A549 (cell line): Measurements from ENCODE around the gene ERN1. TPM values are rescaled to one million over a fixed set of nuclear protein-coding genes. Genes with fewer than 3 reads are reported as not detected.
"Not testable (repeated sequence)": the region's sequence is repeated elsewhere in the genome, so short reads cannot be mapped to it uniquely, and the experiment has no call there.

Experiments used
- ATAC-seq, 2 experiments: fragments of 200-7000 bp in 1 of 2; fragments of >200 bp in 1 of 2; cut with Nextera tagmentation in 1 of 2; cut with Tn5 transposase in 1 of 2; 3 replicates each; pipeline versions ENCODE4 v1.8.0 to v1.9.1; 2018 to 2020; ENCODE audit warnings: mild to moderate bottlenecking in 1 of 2, moderate library complexity in 1 of 2
- CTCF ChIA-PET: fragments of 300-600 bp; sonication (Branson Sonifier 250); formaldehyde crosslinking; extraction: SDS; loops from one replicate; lab custom pipeline; 2021; ENCODE audit warnings: antibody characterized with exemption, inconsistent platforms; lab: Yijun Ruan, JAX
- POLR2A ChIA-PET: fragments of 350-600 bp; formaldehyde crosslinking; extraction: SDS; loops from one replicate; lab custom pipeline; 2021; ENCODE audit warnings: antibody characterized with exemption, inconsistent platforms; lab: Yijun Ruan, JAX
- DNase-seq, 2 experiments: peaks; one replicate each; pipeline versions ENCODE4 v3.0.0 to v3.0.0-alpha.2; 2011 to 2016; ENCODE audit warnings: low read depth in 1 of 2, low spot score in 1 of 2
- FAIRE-seq: peaks from 2 replicates; lab custom pipeline; 2011; peaks lifted over from hg19 to GRCh38; lab: Jason Lieb, UNC
- H3K27ac ChIP-seq, 2 experiments: fragments of >200 bp; sonication (Bioruptor Twin); formaldehyde crosslinking; 3 replicates each; pipeline ENCODE4 v1.5.1; 2016 to 2017
- H3K4me1 ChIP-seq: fragments of >200 bp; sonication (Bioruptor Twin); formaldehyde crosslinking; 3 replicates; pipeline ENCODE4 v1.6.1; 2016
- H3K4me2 ChIP-seq: fragments of >200 bp; sonication (Bioruptor Twin); formaldehyde crosslinking; 3 replicates; pipeline ENCODE4 v1.6.1; 2016
- H3K4me3 ChIP-seq: fragments of >200 bp; sonication (Bioruptor Twin); formaldehyde crosslinking; 3 replicates; pipeline ENCODE4 v1.5.1; 2016
- H3K9me3 ChIP-seq: fragments of >200 bp; sonication (Bioruptor Twin); formaldehyde crosslinking; 3 replicates; pipeline ENCODE4 v1.6.1; 2016
- BHLHE40 ChIP-seq: IDR thresholded peaks from 2 replicates; pipeline ENCODE4 v1.6.1; 2012; ENCODE audit warnings: low read depth, low read length, inconsistent platforms
- CBX2 ChIP-seq: fragments of 200-600 bp; sonication (generic); IDR thresholded peaks from 2 replicates; pipeline ENCODE4 v1.6.1; 2016; ENCODE audit warnings: low read depth, mild to moderate bottlenecking, borderline replicate concordance
- CEBPB ChIP-seq, 2 experiments: fragments of >200 bp in 1 of 2; sonication (Bioruptor Twin) in 1 of 2; formaldehyde crosslinking in 1 of 2; IDR thresholded peaks; 2 replicates each; pipeline ENCODE4 v1.6.1; 2012 to 2016
- CHD4 ChIP-seq: fragments of 200-600 bp; sonication (generic); IDR thresholded peaks from 2 replicates; pipeline ENCODE4 v1.6.1; 2016; ENCODE audit warnings: antibody characterized with exemption, mild to moderate bottlenecking, borderline replicate concordance
- GATA3 ChIP-seq: IDR thresholded peaks from 2 replicates; pipeline ENCODE4 v1.6.1; 2012; ENCODE audit warnings: borderline replicate concordance
- HOXA7 ChIP-seq: fragments of 250-450 bp; sonication (Bioruptor Pico); IDR thresholded peaks from 2 replicates; pipeline ENCODE4 v1.5.0; 2020; ENCODE audit warnings: mild to moderate bottlenecking, moderate library complexity
- JUN ChIP-seq, 2 experiments: fragments of >200 bp; sonication (Bioruptor Twin); formaldehyde crosslinking; IDR thresholded peaks; 2 replicates in 1 of 2; 3 replicates in 1 of 2; pipeline ENCODE4 v1.6.1; 2016 to 2017
- JUNB ChIP-seq: fragments of >200 bp; sonication (Bioruptor Twin); formaldehyde crosslinking; IDR thresholded peaks from 2 replicates; pipeline ENCODE4 v1.6.1; 2016
- KDM5A ChIP-seq: fragments of 200-600 bp; sonication (generic); IDR thresholded peaks from 2 replicates; pipeline ENCODE4 v1.6.1; 2016; ENCODE audit warnings: antibody characterized with exemption, mild to moderate bottlenecking
- MAFK ChIP-seq: fragments of 450-650 bp; IDR thresholded peaks from 2 replicates; pipeline ENCODE4 v1.6.1; 2014; ENCODE audit not compliant: partially characterized antibody
- MAZ ChIP-seq: fragments of 150-350 bp; IDR thresholded peaks from 2 replicates; pipeline ENCODE4 v1.6.1; 2014; ENCODE audit warnings: antibody characterized with exemption, low read depth, low read length, borderline replicate concordance
- MYC ChIP-seq: IDR thresholded peaks from 2 replicates; pipeline ENCODE4 v1.6.1; 2012; ENCODE audit warnings: mild to moderate bottlenecking, inconsistent platforms, low read length, improper control_type of control experiment, borderline replicate concordance
- NFE2L2 ChIP-seq: fragments of 150-350 bp; conservative IDR thresholded peaks from 2 replicates; pipeline ENCODE4 v1.6.1; 2014; ENCODE audit warnings: low read length
- PHF8 ChIP-seq: fragments of 200-600 bp; sonication (generic); IDR thresholded peaks from 2 replicates; pipeline ENCODE4 v1.6.1; 2016; ENCODE audit warnings: low read depth, mild to moderate bottlenecking, antibody characterized with exemption, moderate library complexity, borderline replicate concordance
- POLR2AphosphoS2 ChIP-seq: conservative IDR thresholded peaks from 2 replicates; pipeline ENCODE4 v1.6.1; 2012; ENCODE audit warnings: low read length, improper control_type of control experiment, inconsistent platforms
- RAD21 ChIP-seq, 2 experiments: fragments of >200 bp in 1 of 2; sonication (Bioruptor Twin) in 1 of 2; formaldehyde crosslinking in 1 of 2; IDR thresholded peaks in 1 of 2; conservative IDR thresholded peaks in 1 of 2; 2 replicates in 1 of 2; 3 replicates in 1 of 2; pipeline ENCODE4 v1.6.1; 2012 to 2018; ENCODE audit warnings: inconsistent platforms in 1 of 2
- REST ChIP-seq: fragments of 200-600 bp; sonication (generic); IDR thresholded peaks from 2 replicates; pipeline ENCODE4 v1.6.1; 2016; ENCODE audit warnings: antibody characterized with exemption, mild to moderate bottlenecking, moderate library complexity
- SREBF2 ChIP-seq: fragments of 450-650 bp; IDR thresholded peaks from 2 replicates; pipeline ENCODE4 v1.6.1; 2014; ENCODE audit warnings: mild to moderate bottlenecking, moderate library complexity
- ZC3H11A ChIP-seq: fragments of 450-650 bp; IDR thresholded peaks from 2 replicates; pipeline ENCODE4 v1.6.1; 2014; ENCODE audit warnings: antibody characterized with exemption, mild to moderate bottlenecking
- ZNF302 ChIP-seq: fragments of 250-450 bp; sonication (Bioruptor Pico); IDR thresholded peaks from 2 replicates; pipeline ENCODE4 v1.9.0; 2021; ENCODE audit warnings: inconsistent platforms, mild to moderate bottlenecking, moderate library complexity
- WGBS: methylation state at CpG from one replicate; pipeline ENCODE4 v1.1.6; 2017; ENCODE audit errors: missing lambda C conversion rate; 5-methylcytosine and 5-hydroxymethylcytosine counted together
- polyA plus RNA-seq, 4 experiments: library from polyadenylated mRNA; depleted of rRNA in 3 of 4; stranded (reverse); fragments of >200 nt; fragmentation: RNase III in 1 of 4; extraction: RNeasy Plus Mini Kit Qiagen cat#74134 plus additional on column Dnase treatment in 1 of 4; gene quantifications; 2 replicates in 3 of 4; 3 replicates in 1 of 4; pipeline ENCODE4 v1.2.3, GENCODE V29; 2011 to 2017
- TF ChIP-seq, protein P1 (sequence below): IDR thresholded peaks from 2 replicates; pipeline ENCODE4 v1.6.1; 2012; ENCODE audit warnings: low read depth, borderline replicate concordance
- TF ChIP-seq, protein P2 (sequence below): fragments of >200 bp; sonication (Bioruptor Twin); formaldehyde crosslinking; IDR thresholded peaks from 3 replicates; pipeline ENCODE4 v1.6.1; 2016

Gene ERN1
- polyA plus RNA-seq, 2 of the 4 experiments (the other 2 are of a cell fraction) = 4.1 to 19.8 TPM

GRCh38 chr17:64179024-64179423, 49.1 kb upstream of the ERN1 start:
- H3K4me3 ChIP-seq, H3K9me3 ChIP-seq, H3K4me1 ChIP-seq, POLR2A ChIA-PET, ATAC-seq, FAIRE-seq, DNase-seq, H3K4me2 ChIP-seq, H3K27ac ChIP-seq: not testable (repeated sequence)
- CTCF ChIA-PET = interaction anchor here (0.8 to 2.3 kb wide), 6 partner anchors 30 to 150 kb away, joined by 3 to 5 read pairs (median 3); no protein-coding TSS in a partner anchor
- WGBS = 66% methylated on average over 4 of the region's 4 CpGs
- TF ChIP-seq MAFK = peak; percentile 79

DNA sequence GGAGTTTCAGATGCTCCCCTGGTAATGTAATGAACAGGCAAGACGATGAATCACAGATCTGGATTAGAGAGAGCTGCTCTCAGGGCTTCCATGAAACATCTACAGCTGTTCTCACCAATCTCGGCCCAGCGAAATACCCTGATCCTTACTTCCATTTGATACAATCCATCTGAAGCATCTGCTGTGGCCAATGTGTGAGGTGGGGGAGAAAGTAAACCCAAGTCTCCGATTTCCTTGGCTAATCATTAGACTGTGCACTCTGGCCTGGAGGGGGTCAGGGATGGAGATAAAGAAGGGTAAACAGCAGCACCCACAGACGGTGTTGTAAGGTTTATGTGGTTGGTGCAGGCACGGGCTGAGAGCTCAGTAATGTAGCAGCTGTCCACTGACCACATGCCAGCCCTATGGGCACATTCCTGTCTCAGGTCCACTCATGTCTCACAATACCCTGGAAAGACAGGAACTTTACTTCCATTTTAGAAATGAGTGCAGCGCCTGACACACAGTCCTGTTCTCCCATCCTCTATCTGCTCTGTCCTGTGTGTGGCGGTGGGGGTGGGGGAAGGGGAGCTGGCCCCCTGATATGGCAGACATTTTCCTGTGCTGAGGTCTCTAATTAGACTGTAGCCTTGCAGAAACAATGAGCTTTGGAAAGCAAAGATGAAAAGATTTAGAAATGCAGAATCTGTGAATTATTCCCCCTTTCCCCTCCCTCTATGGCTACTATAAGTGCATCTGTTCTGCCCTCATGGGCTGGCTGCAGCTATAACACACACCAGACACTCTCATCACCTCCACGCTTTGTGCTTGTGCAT, 48.3 kb upstream of the ERN1 start:
- TF ChIP-seq HOXA7 (CRISPR knock-in tag) (no peak), GATA3 (no peak), MAZ (no peak), CHD4 (no peak), CBX2 (no peak), ZC3H11A (no peak), PHF8 (no peak), CEBPB (IDR thresholded peaks at IDR 0.05) (no peak), SREBF2 (no peak), JUNB (no peak), NFE2L2 (no peak), MAFK (no peak), MYC (no peak), POLR2AphosphoS2 (no peak), RAD21 (conservative IDR thresholded peaks at IDR 0.05 in 1 of 2, IDR thresholded peaks at IDR 0.05 in 1 of 2) (no peak), KDM5A (no peak)
- TF ChIP-seq, protein P1, sequence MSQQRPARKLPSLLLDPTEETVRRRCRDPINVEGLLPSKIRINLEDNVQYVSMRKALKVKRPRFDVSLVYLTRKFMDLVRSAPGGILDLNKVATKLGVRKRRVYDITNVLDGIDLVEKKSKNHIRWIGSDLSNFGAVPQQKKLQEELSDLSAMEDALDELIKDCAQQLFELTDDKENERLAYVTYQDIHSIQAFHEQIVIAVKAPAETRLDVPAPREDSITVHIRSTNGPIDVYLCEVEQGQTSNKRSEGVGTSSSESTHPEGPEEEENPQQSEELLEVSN = no peak
- no peak overlapping the region for H3K4me2 ChIP-seq
- POLR2A ChIA-PET = no interaction called here
- no peak overlapping the region for H3K4me3 ChIP-seq
- no peaks in the 10 kb centered on the region for H3K9me3 ChIP-seq
- peak in 1 of 2 experiments; percentile 35; a peak in 2 of 6 replicates for ATAC-seq
- no peak overlapping the region for H3K27ac ChIP-seq
- CTCF ChIA-PET = interaction anchor here (0.6 to 2.3 kb wide), 11 partner anchors 8 to 241 kb away, joined by 3 to 5 read pairs (median 3); no protein-coding TSS in a partner anchor
- 68% methylated on average over 9 of the region's 9 CpGs for WGBS
- FAIRE-seq = no peak
- H3K4me1 ChIP-seq = no peaks in the 10 kb centered on the region
- DNase-seq = no peak

- no peaks in the 10 kb centered on the region for H3K9me3 ChIP-seq
- H3K27ac ChIP-seq = no peak overlapping the region
- no peak for FAIRE-seq
- POLR2A ChIA-PET = no interaction called here
- DNase-seq = no peak
- ATAC-seq = no peak
- 84% methylated on average over 7 of the region's 7 CpGs for WGBS
- CTCF ChIA-PET = interaction anchor here (0.6 to 1.6 kb wide), 8 partner anchors 9 to 242 kb away, joined by 3 to 5 read pairs (median 3); no protein-coding TSS in a partner anchor
- H3K4me2 ChIP-seq = no peak overlapping the region
- H3K4me3 ChIP-seq = no peak overlapping the region
- TF ChIP-seq, protein P2, sequence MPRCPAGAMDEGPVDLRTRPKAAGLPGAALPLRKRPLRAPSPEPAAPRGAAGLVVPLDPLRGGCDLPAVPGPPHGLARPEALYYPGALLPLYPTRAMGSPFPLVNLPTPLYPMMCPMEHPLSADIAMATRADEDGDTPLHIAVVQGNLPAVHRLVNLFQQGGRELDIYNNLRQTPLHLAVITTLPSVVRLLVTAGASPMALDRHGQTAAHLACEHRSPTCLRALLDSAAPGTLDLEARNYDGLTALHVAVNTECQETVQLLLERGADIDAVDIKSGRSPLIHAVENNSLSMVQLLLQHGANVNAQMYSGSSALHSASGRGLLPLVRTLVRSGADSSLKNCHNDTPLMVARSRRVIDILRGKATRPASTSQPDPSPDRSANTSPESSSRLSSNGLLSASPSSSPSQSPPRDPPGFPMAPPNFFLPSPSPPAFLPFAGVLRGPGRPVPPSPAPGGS = no peak
- TF ChIP-seq REST (no peak), BHLHE40 (no peak), JUN (IDR thresholded peaks at IDR 0.05) (no peak), ZNF302 (CRISPR knock-in tag) (no peak)
- H3K4me1 ChIP-seq = no peaks in the 10 kb centered on the region
These were observed 47.5 kb upstream of the ERN1 start for GRCh38 chr17:64177311-64178010.
